HG03066 (cell line): ENCODE data around the gene TIMM22.
A peak's percentile ranks its signal among the peaks of the same experiment; 100 is the strongest.
"Not testable (repeated sequence)": the region's sequence is repeated elsewhere in the genome, so short reads cannot be mapped to it uniquely, and the experiment has no call there.

Experiments
- ATAC-seq: cut with Tn5 transposase; IDR thresholded peaks from one replicate; pipeline ENCODE4 v1.9.1; 2021; ENCODE audit warnings: low read depth; ENCODE audit not compliant: unreplicated experiment

TIMM22 gene

DNA sequence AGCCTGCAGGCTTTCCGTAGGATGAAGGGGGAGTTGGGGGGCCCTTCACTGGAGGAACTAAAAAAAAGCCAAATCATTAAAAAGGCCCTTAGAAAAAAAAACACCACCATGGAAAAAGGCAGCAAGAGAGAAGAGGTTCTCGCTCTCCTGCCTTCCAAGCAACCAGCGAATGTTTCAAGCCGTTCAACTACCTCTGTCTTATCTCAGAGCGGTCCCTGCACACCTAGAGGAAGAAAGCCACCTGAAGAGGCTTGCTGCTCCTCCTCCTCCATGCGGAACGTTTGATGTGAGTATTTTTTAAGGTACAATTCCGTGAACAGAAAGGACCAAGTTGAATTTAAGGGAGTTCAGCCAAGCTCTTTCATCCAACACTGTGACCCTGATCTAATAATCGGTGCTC lies 26.6 kb upstream of the TIMM22 start:
- ATAC-seq: no peak

- not testable (repeated sequence) for ATAC-seq
Measured at GRCh38 chr17:971861-972260, 25.1 kb upstream of the TIMM22 start.

- no peak for ATAC-seq
Measured at GRCh38 chr17:973053-973452, 23.9 kb upstream of the TIMM22 start.

DNA sequence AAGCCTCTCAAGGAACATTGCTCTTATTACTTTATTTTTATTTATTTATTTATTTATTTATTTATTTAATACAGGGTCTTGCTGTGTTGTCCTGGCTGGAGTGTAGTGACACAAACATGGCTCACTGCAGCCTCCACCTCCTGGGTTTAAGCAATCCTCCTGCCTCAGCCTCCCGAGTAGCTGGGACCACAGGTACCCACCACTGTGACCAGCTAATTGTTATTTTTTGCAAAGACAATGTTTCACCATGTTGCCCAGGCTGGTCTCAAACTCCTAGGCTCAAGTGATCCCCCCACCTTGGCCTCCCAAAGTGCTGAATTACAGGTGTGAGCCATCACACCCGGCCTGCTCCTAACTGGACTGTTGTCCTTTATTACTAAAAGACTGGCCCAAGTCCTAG lies 22.2 kb upstream of the TIMM22 start:
- not testable (repeated sequence) for ATAC-seq

DNA sequence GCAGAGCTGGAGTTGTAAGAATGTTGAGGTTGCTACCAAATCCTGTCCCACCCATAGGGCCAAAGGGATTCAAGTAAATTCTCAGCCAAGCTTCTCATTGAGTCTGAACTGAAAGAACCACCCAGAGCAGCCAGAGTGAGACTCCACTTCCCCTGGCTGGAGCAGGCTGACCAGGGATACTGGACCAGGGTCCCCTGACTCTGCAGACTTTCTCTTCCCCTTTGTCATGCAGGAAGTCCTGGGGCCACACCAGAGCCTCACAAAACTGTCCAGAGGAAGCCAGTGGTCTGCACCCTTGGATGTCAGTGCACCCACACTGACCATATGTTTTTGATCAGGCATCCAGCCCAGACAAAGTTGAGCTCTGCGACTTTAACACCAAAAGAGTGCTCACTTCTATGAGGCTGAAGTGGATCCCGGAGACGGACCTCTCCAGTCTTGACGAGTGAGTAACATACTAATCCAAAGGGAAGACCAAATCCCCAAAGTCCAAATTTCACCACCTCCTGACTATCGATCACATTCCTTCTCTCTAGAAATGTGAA lies 21.5 kb upstream of the TIMM22 start:
- ATAC-seq: no peak

DNA sequence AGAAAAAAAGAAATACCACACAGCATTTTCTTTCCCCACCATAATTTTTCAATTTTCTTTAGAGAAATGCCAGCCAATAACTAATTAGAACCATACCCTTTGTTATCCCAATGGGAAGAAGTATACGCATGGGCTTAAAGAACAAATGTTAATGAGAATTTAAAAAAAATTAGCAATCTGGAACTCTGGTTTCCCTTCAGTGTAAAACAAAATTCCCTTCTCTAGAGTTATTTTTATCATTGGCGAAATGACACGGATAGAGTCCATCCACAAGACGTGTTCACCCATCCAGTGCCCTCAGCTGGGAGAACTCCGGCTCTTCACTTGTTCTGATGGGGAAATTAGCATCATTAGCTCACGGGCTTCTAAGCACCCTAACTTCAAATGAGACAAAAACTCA lies 20.6 kb upstream of the TIMM22 start:
- ATAC-seq: no peak

DNA sequence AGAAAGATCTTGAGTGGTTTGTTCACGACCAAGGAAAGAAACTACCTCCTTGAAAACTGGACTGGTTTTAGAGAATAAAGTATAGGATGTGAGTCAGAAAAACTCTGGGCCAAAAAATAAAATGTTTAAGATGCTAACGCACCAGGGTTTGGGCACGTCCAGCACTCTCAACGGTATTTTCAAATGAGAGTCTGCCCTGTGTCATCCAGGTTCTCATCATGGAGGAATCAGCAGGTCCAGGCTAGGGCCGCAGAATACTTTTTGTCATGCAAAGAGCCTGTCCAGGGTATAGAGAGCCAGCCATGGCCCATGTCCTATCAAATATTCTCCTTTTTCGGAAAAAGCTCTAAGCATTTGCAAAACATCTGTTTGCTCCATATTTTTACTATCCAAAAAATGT lies 19.8 kb upstream of the TIMM22 start:
- ATAC-seq: no peak

- ATAC-seq: no peak
Measured at GRCh38 chr17:978103-979093, 18.5 kb upstream of the TIMM22 start.

DNA sequence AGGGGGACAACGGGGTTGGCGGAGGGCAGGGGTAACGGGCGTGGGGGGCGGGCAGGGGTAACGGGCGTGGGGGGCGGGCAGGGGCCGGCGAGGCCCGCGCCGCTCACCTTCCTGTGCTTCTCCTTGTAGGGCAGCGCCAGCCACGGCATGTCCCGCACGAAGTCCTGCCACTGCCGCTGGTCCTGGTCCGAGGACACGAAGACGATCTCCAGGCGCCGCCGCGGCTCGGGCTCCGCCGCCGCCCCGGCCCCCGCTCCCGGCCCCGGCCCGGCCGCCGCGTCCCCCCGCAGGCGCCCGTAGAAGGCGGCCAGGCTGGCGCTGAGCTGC lies 17.8 kb upstream of the TIMM22 start:
- ATAC-seq: peak; percentile 30

DNA sequence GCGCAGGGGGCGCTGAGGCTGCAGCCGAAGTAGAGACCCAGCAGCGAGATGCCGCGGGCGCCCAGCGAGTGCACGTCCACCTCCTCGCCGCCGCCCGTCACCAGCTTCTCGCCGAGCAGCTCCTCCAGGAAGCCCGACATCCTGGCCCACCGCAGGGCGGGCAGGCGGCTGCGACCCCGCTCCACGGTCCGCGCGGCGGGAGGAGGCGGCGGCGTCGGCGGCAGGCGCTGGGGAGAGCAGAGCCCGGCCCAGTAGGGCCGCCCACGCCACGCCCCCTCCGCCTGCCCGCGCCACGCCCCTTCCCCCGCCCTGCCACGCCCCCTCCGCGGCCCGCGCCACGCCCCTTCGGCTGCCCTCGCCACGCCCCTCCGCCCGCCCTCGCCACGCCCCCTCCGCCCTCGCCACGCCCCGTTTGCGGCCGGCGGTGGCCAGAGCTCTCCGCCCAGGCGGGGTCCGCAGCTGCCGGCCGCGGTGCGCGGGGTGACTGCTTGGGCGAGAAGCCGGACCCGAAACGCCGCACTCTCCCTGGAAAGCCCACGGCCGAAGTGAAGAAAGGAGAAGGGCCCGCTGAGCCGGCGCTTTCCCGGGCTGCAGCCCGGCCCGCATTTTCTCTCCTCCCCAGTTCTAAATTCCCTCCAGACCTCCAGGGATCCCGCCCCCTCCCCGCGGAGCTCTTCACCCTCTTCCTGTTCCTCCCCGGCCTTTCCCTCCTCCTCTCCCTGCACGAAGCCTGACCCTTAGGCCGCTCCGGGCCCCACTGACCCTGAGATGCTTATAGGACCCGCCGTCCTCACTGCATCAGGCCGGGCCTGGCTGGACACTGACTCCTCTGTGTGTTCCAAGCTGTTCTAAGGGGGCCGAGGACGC lies 17.2 kb upstream of the TIMM22 start, which contains the start of gene NXN:
TSS of gene NXN (minus strand) at position 238 of the 867 bp plus-strand sequence.
- ATAC-seq: peak; percentile 50

DNA sequence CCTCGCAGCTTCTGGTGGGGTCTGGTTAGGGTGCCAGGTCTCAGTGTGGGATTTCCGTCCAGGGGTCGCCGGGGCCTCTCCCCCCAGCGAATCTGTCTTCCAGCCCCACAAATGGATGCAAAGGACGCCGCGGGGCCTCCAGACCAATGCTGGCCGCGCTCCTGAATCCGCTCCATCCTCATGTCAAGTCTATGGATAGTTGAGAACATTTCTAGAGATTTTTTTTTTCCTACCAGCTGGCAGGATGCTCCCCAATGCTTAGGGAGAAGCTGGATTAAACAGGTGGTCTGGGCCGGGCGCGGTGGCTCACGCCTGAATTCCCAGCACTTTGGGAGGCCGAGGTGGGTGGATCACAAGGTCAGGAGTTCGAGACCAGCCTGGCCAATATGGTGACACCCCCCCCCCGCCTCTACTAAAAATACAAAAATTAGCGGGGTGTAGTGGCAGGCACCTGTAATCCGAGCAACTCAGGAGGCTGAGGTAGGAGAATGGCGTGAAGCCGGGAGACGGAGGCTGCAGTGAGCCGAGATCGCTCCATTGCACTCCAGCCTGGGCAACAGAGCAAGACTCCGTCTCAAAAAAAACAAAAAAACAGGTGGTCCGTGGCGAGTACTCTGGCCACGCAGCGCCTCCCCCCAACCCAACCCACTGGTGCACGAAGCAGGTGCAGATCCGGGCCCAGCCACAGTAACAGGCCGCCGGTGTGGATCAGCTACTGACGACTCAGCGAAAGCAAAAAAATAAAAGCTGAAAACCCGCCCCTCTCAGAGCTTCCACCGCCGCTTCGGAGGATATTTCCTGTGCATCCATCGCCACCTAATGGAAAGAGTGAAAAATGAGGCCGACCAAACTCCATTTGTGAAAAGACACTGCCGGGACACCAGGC lies 16.3 kb upstream of the TIMM22 start:
- no peak for ATAC-seq

GRCh38 chr17:981292-981658 lies 15.7 kb upstream of the TIMM22 start:
- no peak for ATAC-seq

DNA sequence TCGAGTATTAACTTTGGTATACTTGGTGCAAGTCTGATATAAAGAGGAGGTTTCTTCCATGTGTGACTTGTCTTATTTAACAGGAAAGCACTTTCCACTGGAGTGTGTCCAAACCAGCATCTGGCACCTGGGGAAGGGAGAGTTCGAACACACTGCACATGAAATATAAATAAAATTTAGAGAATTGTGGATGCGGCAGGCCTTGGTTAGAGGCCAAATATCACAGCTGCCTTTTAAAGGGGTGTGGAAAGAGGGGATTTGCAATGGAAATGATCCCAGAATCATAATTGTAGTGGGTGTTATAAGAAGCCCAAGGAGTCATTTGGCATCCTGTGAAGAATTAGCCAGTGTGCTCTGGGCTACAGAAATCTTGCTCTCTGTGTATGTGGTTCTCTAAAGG lies 13.0 kb upstream of the TIMM22 start:
- ATAC-seq: no peak

DNA sequence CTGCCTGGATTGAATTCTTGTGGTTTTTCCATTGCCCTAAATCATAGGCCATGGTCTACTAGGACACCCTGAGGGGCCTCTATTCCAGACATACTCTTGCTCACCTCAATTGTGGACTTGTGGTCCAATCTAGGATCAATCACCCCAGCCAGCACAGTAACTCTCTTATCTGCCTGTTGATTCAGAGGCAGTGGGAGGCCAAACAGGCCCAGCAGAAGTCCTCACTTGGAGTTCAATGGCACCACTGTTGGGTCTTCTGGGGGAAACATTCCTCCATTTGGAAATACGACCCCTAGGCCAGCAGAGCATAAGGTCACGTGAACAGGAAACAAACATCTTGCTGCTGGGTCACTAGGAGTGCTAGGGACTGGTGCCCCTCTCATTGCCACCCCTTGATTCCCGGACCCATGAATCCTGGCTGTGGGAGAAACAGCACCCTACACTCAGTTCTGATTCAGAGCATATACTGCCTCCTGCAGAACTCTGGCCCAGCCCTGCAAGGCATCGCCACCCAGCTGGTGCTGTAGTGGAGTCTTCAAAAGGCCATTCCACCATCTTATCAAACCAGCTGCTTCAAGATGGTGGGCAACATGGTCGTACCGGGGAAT lies 10.5 kb upstream of the TIMM22 start:
- ATAC-seq: no peak

GRCh38 chr17:987931-988330 lies 9.0 kb upstream of the TIMM22 start:
- no peak for ATAC-seq

DNA sequence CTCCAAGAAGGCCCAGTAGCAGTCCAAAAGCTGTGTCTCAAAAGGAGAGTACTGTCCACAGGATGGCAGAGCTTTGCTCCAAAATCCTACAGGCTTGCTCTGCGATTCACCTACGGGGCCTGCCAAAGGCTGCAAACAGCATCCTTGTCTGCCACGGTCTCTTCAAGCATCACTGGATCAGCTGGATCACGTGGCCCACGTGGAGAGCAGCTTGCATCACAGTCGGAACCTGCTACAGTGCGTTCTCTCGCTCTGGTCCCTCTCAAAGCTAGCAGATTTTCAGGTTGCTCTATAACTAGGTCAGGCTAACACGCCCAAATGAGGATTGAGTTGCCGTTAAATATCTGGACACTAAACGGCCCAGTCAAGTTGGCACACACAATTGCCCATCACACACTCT lies 8.4 kb upstream of the TIMM22 start:
- no peak for ATAC-seq

GRCh38 chr17:992933-993332 lies 4.0 kb upstream of the TIMM22 start:
- no peak for ATAC-seq

DNA sequence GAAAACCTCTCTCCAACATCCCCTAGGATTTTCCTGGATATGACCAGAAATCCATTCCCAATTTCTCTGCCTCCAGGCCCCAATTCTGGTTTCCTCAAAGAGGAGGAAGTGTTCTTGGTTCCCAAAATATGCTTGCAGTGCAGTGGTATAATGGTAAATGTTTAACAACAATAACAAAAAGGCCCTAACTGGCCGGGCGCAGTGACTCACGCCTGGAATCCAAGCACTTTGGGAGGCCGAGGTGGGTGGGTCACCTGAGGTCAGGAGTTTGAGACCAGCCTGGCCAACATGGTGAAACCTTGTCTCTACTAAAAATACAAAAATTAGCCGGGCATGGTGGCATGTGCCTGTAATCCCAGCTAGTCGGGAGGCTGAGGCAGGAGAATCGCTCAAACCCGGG lies 1.6 kb upstream of the TIMM22 start:
- not testable (repeated sequence) for ATAC-seq

DNA sequence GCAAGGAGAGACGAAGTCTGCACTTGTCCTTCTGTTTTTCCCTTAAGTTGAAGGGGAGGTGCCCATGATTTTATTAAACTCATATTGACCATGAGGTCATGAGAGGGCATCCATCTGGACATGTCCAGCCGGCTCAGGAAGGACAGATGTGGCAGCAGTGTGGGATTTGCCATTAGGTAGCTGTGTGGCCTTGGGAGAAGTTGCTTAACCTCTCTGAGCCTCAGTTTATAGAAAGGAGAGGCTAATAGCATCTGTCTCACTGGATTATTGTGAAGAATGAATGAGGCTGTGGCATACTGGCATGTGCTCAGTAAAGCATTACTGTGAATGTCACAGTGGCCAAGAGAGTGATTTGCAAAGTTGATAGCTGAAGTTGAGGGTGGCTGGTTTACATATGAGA lies 1.2 kb downstream of the TIMM22 start:
- no peak for ATAC-seq
